Smooth muscle cell (in vitro differentiated cells): ENCODE data around the gene ITPR2. TPM values are rescaled to one million over a fixed set of nuclear protein-coding genes. Genes with fewer than 3 reads are reported as not detected.
A peak's percentile ranks its signal among the peaks of the same experiment; 100 is the strongest.

Source experiments
- DNase-seq: peaks from one replicate; lab custom pipeline; 2025; ENCODE audit not compliant: unreplicated experiment; lab: John Stamatoyannopoulos, UW
- H2AFZ ChIP-seq: fragments of 200-600 bp; sonication (generic); 2 replicates; pipeline ENCODE4 v1.6.0; 2016; ENCODE audit warnings: antibody characterized with exemption, low read depth, mild to moderate bottlenecking
- H3F3A ChIP-seq: fragments of 200-600 bp; sonication (generic); 2 replicates; pipeline ENCODE4 v1.6.0; 2017; ENCODE audit warnings: antibody characterized with exemption, low read depth
- H3K27ac ChIP-seq: fragments of 200-600 bp; sonication (generic); 2 replicates; pipeline ENCODE4 v1.5.1; 2016; ENCODE audit warnings: low read depth, mild to moderate bottlenecking
- H3K27me3 ChIP-seq: fragments of 200-600 bp; sonication (generic); 2 replicates; pipeline ENCODE4 v1.6.1; 2016; ENCODE audit warnings: low read depth, mild to moderate bottlenecking
- H3K36me3 ChIP-seq: fragments of 200-600 bp; sonication (generic); 2 replicates; pipeline ENCODE4 v1.5.1; 2016; ENCODE audit warnings: low read depth
- H3K4me1 ChIP-seq: fragments of 200-600 bp; sonication (generic); 2 replicates; pipeline ENCODE4 v1.5.1; 2016; ENCODE audit warnings: low read depth
- H3K4me2 ChIP-seq: fragments of 200-600 bp; sonication (generic); 2 replicates; pipeline ENCODE4 v1.6.0; 2016; ENCODE audit warnings: mild to moderate bottlenecking
- H3K4me3 ChIP-seq: fragments of 200-600 bp; sonication (generic); 2 replicates; pipeline ENCODE4 v1.5.1; 2016; ENCODE audit warnings: mild to moderate bottlenecking
- H3K79me2 ChIP-seq: fragments of 200-600 bp; sonication (generic); 2 replicates; pipeline ENCODE4 v1.6.0; 2016; ENCODE audit warnings: low read depth, mild to moderate bottlenecking
- H3K9ac ChIP-seq: fragments of 200-600 bp; sonication (generic); 2 replicates; pipeline ENCODE4 v1.6.0; 2016; ENCODE audit warnings: low read depth
- H3K9me3 ChIP-seq: fragments of 200-600 bp; sonication (generic); replicated peaks from 2 replicates; pipeline ENCODE4 v1.5.1; 2016; ENCODE audit warnings: low read depth
- H4K20me1 ChIP-seq: fragments of 200-600 bp; sonication (generic); 2 replicates; pipeline ENCODE4 v1.6.0; 2016; ENCODE audit warnings: low read depth
- WGBS: methylation state at CpG from one replicate; pipeline ENCODE4 v1.1.7; 2016; ENCODE audit warnings: low lambda C conversion rate; 5-methylcytosine and 5-hydroxymethylcytosine counted together
- polyA plus RNA-seq: library from polyadenylated mRNA; unstranded; fragments of >200 nt; fragmentation: Nextera tagmentation; extraction: Ambion mirVana; gene quantifications from 2 replicates; pipeline ENCODE4 v1.2.1, GENCODE V29; 2016
- total RNA-seq: library from RNA; depleted of rRNA; stranded (reverse); fragments of >200 nt; gene quantifications from 2 replicates; pipeline ENCODE4 v1.2.3, GENCODE V29; 2014
- TF ChIP-seq, protein P1 (sequence below): fragments of 200-600 bp; sonication (generic); IDR thresholded peaks from 2 replicates; pipeline ENCODE4 v1.5.1; 2017; ENCODE audit warnings: borderline replicate concordance, mild to moderate bottlenecking, antibody characterized with exemption; ENCODE audit not compliant: insufficient read depth, poor library complexity, severe bottlenecking

ITPR2 gene
- total and polyA plus RNA-seq, 2 experiments from 2014 or later, result 6.8 to 17.4 TPM

DNA sequence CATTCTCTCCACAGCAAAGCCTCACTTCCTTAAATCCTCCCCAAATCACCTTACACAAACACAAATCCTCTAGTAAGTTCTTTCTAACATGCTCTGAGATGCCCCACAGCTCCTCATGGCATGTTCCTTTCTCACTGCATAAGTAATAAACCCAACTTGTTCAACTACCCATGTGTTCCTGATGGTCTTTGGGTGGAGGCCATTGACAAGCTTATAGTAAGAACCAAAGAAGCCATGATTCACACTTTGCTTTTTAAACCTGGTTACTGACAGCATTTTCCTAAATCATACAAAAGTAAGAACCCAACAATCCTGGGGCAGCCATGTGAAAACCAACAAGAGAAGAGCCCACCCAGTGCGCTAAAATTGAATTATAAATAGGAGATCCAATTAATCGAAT lies 138.6 kb downstream of the ITPR2 start:
- H3K79me2 ChIP-seq, result no peaks in the 10 kb centered on the region
- H3K9me3 ChIP-seq, result no peaks in the 10 kb centered on the region
- no peaks in the 10 kb centered on the region for H4K20me1 ChIP-seq
- H3K27ac ChIP-seq, result no peak overlapping the region
- 98% methylated on average over 2 of the region's 2 CpGs for WGBS
- DNase-seq, result no peak
- peaks cover 12% of the 10 kb centered on the region for H3K4me1 ChIP-seq
- no peaks in the 10 kb centered on the region for H3K36me3 ChIP-seq
- peaks cover 7% of the 10 kb centered on the region for H3F3A ChIP-seq
- H3K9ac ChIP-seq, result no peak overlapping the region
- no peak overlapping the region for H3K4me2 ChIP-seq
- TF ChIP-seq, protein P1, sequence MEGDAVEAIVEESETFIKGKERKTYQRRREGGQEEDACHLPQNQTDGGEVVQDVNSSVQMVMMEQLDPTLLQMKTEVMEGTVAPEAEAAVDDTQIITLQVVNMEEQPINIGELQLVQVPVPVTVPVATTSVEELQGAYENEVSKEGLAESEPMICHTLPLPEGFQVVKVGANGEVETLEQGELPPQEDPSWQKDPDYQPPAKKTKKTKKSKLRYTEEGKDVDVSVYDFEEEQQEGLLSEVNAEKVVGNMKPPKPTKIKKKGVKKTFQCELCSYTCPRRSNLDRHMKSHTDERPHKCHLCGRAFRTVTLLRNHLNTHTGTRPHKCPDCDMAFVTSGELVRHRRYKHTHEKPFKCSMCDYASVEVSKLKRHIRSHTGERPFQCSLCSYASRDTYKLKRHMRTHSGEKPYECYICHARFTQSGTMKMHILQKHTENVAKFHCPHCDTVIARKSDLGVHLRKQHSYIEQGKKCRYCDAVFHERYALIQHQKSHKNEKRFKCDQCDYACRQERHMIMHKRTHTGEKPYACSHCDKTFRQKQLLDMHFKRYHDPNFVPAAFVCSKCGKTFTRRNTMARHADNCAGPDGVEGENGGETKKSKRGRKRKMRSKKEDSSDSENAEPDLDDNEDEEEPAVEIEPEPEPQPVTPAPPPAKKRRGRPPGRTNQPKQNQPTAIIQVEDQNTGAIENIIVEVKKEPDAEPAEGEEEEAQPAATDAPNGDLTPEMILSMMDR, result no peak
- H3K27me3 ChIP-seq, result no peaks in the 10 kb centered on the region
- no peak overlapping the region for H3K4me3 ChIP-seq
- H2AFZ ChIP-seq, result no peak overlapping the region

GRCh38 chr12:26692407-26692806 lies 140.6 kb downstream of the ITPR2 start:
- no peaks in the 10 kb centered on the region for H3K27me3 ChIP-seq
- H3K4me3 ChIP-seq, result no peak overlapping the region
- no peak overlapping the region for H3K9ac ChIP-seq
- no peaks in the 10 kb centered on the region for H3K79me2 ChIP-seq
- H2AFZ ChIP-seq, result no peak overlapping the region
- no peak overlapping the region for H3K4me2 ChIP-seq
- peak overlapping the region; percentile 71 for H3K27ac ChIP-seq
- 95% methylated on average over 4 of the region's 4 CpGs for WGBS
- TF ChIP-seq, protein P1, result no peak
- H3K36me3 ChIP-seq, result no peaks in the 10 kb centered on the region
- H3K4me1 ChIP-seq, result peaks cover 12% of the 10 kb centered on the region
- no peak for DNase-seq
- H4K20me1 ChIP-seq, result no peaks in the 10 kb centered on the region
- H3K9me3 ChIP-seq, result no peaks in the 10 kb centered on the region
- H3F3A ChIP-seq, result peaks cover 7% of the 10 kb centered on the region

- Histone ChIP-seq H3K4me3 (no peak overlapping the region), H3K4me1 (peaks cover 12% of the 10 kb centered on the region), H3K9ac (peak overlapping the region; percentile 28), H3K27ac (peak overlapping the region; percentile 82), H3K9me3 (no peaks in the 10 kb centered on the region), H3K36me3 (no peaks in the 10 kb centered on the region), H2AFZ (no peak overlapping the region), H3F3A (peaks cover 7% of the 10 kb centered on the region), H3K4me2 (peak overlapping the region; percentile 70), H3K27me3 (no peaks in the 10 kb centered on the region), H3K79me2 (no peaks in the 10 kb centered on the region), H4K20me1 (no peaks in the 10 kb centered on the region)
- no peak for DNase-seq
- WGBS, result 29% methylated on average over 15 of the region's 15 CpGs
- TF ChIP-seq, protein P1, result no peak
These were observed 141.6 kb downstream of the ITPR2 start for GRCh38 chr12:26691234-26691970.

GRCh38 chr12:26690601-26691000 lies 142.4 kb downstream of the ITPR2 start:
- H3K4me2 ChIP-seq, result peak overlapping the region; percentile 70
- H3K9me3 ChIP-seq, result no peaks in the 10 kb centered on the region
- H4K20me1 ChIP-seq, result no peaks in the 10 kb centered on the region
- no peaks in the 10 kb centered on the region for H3K79me2 ChIP-seq
- no peak overlapping the region for H3K9ac ChIP-seq
- TF ChIP-seq, protein P1, result no peak
- H3K27ac ChIP-seq, result peak overlapping the region; percentile 82
- no peaks in the 10 kb centered on the region for H3K27me3 ChIP-seq
- H3K4me1 ChIP-seq, result peaks cover 12% of the 10 kb centered on the region
- H2AFZ ChIP-seq, result no peak overlapping the region
- H3K36me3 ChIP-seq, result no peaks in the 10 kb centered on the region
- H3K4me3 ChIP-seq, result no peak overlapping the region
- H3F3A ChIP-seq, result peaks cover 7% of the 10 kb centered on the region
- 8% methylated on average over 1 of the region's 1 CpG for WGBS
- no peak for DNase-seq
